ENCODE measurements around the gene OR2G3. TPM values are rescaled to one million over a fixed set of nuclear protein-coding genes. Genes with fewer than 3 reads are reported as not detected.

OR2G3 gene
- not detected for total RNA-seq
- long read RNA-seq: 0 reads

DNA sequence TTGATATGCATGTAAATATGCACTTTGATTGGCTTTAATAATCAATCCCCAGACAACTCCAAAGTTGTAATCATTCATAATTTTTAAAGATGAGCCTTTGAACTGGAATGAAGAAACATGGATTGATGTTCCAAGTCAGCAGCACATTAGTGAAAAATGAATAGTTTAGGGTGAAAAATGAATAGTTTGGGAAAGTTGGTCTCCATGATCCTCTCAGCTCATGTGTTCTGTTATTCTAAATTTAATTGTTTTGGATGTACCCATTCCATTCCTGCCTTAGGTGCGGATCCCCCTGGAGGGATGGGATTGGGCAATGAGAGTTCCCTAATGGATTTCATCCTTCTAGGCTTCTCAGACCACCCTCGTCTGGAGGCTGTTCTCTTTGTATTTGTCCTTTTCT is at the start of gene OR2G3:
Gene OR2G3, plus strand, starts transcription at position 301 of the 400 bp plus-strand sequence. Its CDS starts 0 bp downstream, at position 301.
- no peak for DNase-seq (ENCODE audit: low spot score)

GRCh38 chr1:247557926-247558674 is 47.3 kb upstream of the OR2G3 start:
- no peak for DNase-seq (ENCODE audit: low spot score)

GRCh38 chr1:247561711-247562110 is 43.7 kb upstream of the OR2G3 start:
- no peak for DNase-seq (ENCODE audit: low spot score)

GRCh38 chr1:247562198-247562597 is 43.2 kb upstream of the OR2G3 start:
- no peak for DNase-seq (ENCODE audit: low spot score)

DNA sequence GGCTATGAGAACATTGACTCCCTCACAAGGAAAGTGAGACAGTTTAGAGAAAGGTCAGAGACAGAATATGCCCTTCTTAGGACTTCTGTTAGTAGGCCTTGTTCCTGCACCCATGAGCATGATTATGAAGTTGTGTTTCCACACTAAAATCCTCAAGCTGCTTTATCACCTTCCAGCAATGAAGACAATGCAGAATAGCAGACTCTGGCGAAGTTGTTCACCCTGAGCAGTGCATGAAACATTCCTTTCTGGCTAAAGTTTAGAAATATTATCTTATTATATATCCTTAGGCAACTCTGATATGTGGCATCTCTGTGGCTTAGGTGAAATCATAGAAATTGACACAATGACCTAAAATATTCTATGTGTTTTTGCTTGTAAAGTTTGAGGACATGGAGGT is 31.1 kb upstream of the OR2G3 start:
- no peak for DNase-seq (ENCODE audit: low spot score)

- DNase-seq (ENCODE audit: low spot score): no peak
Measured at GRCh38 chr1:247574664-247575063, 30.7 kb upstream of the OR2G3 start.

GRCh38 chr1:247576514-247576913 is 28.9 kb upstream of the OR2G3 start:
- no peak for DNase-seq (ENCODE audit: low spot score)

DNA sequence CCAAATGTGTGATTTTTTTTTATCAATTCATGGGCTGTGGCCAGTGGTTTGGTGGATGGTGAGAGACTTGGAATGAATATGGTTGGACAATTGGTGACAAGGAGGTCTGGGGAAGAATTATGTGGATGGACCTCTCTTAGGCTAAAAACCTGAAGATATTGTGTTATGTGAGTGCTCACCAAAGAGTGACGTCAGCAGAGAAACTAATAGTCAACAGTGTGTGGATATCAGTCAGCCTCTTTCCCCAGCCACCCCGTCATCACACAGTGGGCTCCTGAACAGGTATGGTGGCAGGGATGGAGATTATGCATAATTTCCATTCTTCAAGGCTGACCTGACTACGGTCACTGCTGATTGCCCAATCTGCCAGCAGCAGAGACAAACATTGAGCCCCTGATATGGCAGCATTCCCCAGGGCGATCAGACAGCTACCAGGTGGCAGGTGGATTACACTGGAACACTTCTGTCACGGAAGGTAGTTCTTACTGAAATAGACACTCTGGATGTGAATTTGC is 26.4 kb upstream of the OR2G3 start:
- no peak for DNase-seq (ENCODE audit: low spot score)

DNA sequence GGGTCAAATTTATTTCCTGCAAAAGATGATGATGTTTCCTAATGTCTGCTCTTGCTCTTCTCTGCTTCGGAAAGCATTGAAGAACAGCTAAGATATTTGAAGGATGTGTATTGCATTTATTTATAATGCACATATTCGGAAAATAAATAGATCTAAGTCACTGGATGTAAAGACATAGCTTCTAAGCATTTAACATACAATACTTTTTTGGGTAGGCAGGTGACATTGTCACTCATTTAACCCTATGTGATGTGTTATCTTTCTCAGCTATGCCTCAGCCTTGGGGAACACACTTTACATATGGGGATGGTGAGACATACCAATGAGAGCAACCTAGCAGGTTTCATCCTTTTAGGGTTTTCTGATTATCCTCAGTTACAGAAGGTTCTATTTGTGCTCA is 17.3 kb upstream of the OR2G3 start, which contains the start of gene OR2G2:
Gene OR2G2, plus strand, starts transcription at position 301 of the 400 bp plus-strand sequence. Its CDS starts 0 bp downstream, at position 301.
- DNase-seq (ENCODE audit: low spot score): no peak

DNA sequence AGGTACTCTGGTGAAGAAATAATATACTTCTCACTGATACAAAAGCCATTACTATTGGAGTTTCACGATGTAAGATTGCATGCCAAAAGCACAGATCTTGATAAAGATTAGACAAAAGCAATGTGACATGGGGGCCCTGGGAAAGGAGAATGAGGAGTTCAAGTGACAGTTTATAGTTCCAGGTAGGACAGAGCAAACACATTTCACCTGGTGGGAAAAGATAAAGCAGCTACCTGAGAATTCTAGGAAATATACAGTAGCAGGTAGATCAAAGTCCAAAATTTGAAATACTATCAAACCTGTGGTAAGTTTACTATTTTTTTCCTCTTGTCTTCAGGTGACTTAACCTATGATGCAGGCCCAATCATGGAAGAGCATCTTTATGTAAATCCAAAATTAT is 8.0 kb downstream of the OR2G3 start:
- DNase-seq (ENCODE audit: low spot score): no peak

DNA sequence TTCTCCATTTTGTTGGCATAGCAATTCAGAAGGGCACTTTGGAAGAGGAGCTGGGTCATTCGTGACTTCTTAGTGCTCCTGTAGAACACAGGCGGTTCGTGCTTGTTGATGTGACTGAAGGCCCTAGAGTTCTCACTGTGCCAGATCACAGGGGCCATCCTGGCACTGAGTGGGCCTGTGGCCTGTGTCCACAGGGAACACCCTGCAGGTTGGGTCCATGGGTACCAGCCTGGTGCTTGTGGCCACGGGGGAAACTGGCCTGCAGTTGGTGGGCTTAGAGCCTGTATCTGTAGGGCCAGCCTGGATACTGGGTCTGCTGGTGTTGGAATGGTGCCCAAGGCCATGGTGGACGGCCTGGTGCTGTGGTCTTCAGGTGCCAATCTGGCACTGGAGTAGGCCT is 9.2 kb downstream of the OR2G3 start:
- DNase-seq (ENCODE audit: low spot score): no peak

DNA sequence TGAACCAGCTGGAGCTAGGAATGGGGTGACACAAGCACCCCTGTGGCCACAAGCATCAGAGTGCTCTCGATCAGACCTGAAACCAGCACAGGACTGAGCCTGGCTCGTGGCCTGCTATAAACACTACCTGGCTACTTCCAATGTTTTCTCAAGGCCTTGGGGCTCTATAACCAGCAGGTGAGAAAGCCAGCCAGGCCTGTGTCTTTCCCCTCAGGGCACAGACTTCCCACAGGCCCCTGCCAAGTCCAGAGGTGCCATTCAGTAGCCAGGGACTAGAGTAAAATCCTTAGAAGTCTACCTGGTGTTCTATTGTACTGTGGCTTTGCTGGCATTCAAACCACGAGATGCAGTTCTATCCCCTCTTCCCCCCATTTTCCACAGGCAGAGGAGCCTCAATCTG is 22.6 kb downstream of the OR2G3 start:
- no peak for DNase-seq (ENCODE audit: low spot score)

DNA sequence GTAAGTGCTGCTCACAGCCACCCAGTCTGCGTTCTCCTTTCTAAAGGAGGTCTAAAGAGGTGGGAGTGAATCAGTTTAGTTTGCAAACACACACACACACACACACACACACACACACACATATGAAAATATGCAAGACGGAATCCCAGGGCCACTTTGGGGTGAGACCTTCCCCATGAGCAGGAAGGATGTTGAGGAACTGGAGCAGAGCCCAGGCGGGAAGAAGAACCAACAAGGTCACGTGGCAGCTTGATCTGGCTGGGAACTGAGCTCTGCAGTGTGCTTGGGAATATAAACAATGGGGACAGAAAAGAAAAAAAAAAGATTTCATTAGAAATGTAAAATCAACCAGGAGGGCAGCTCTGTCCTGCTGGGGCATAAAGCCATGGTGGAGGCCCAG is 32.6 kb downstream of the OR2G3 start:
- no peak for DNase-seq (ENCODE audit: low spot score)

GRCh38 chr1:247638781-247639180 is 33.4 kb downstream of the OR2G3 start:
- no peak for DNase-seq (ENCODE audit: low spot score)

DNA sequence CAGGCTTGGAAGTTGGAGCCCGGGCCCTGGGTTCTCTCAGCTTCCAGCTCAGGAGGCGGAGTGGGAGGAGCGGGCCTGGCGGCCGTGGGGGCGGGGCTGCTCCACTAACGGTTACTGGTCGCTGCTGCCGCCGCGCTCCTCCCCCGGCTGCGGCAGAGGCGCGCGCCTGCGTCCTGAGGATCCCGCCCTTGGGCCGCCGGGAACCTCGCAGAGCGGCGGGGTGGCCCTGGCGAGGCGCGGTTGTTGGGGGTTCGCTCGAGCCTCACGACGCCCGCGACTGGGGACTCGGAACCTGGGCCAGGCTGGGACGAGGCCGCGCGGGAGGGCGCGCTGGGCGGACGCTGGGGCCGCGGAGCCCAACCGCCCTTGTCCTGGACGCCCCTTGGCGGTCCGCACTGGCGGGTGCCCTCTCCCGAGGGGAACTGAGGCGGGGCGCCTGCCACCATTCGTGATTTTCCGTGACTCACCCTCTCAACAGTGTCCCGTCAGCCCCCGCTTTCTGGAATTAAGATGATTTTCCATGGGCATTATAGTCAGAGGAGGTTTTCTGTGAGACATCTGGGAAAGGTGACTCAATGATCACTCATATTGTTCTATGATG is 34.1 kb downstream of the OR2G3 start:
- DNase-seq (ENCODE audit: low spot score): peak; percentile 93

- DNase-seq (ENCODE audit: low spot score): no peak
Measured at GRCh38 chr1:247642742-247643141, 37.4 kb downstream of the OR2G3 start.

- no peak for DNase-seq (ENCODE audit: low spot score)
Measured at GRCh38 chr1:247646867-247647266, 41.5 kb downstream of the OR2G3 start.

DNA sequence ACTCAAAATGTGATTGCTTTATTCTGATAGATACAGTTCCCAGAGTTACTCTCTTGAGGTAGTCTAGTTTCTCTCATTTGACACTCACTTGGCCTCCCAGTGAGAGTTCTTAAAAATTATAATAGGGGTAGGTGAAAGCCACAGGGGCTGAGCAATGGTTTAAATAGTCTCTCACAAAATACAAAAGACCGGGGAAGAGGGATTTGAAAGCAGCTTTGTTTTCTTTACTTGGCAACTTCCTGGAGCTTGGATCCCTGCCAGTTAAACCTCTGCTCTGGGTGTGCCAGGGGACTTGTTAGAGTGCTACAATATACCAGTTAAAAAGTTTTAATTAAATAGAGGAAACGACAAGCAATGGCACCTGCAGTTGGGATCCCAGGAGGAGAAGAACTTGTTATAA is 42.5 kb downstream of the OR2G3 start:
- no peak for DNase-seq (ENCODE audit: low spot score)

GRCh38 chr1:247653040-247653439 is 47.7 kb downstream of the OR2G3 start:
- DNase-seq (ENCODE audit: low spot score): no peak
